T-helper 17 cell (primary cell): ENCODE results near the gene GNAZ. TPM values are rescaled to one million over a fixed set of nuclear protein-coding genes. Genes with fewer than 3 reads are reported as not detected.

Experiments
- ATAC-seq: fragments of 150-1000 bp; cut with Tn5 transposase; 2 replicates; pipeline ENCODE4 v1.10.0; 2021; ENCODE audit warnings: mild to moderate bottlenecking, moderate library complexity
- DNase-seq, 3 donors: peaks; one replicate each; pipeline versions ENCODE4 v3.0.0 to v3.0.0-alpha.2; 2020 to 2021
- H3K9me3 ChIP-seq: one replicate; pipeline ENCODE4 v1.7.0; 2013; ENCODE audit warnings: low read length, mild to moderate bottlenecking; ENCODE audit not compliant: control insufficient read depth, poor library complexity, severe bottlenecking
- H3K27ac Mint-ChIP-seq: one replicate; pipeline ENCODE4 v1.8.0; 2022; ENCODE audit warnings: mild to moderate bottlenecking, moderate library complexity, mixed read lengths
- H3K27me3 Mint-ChIP-seq: one replicate; pipeline ENCODE4 v1.8.0; 2022; ENCODE audit warnings: mixed read lengths
- H3K36me3 Mint-ChIP-seq: one replicate; pipeline ENCODE4 v1.8.0; 2022; ENCODE audit warnings: low read depth, mixed read lengths
- H3K4me1 Mint-ChIP-seq: one replicate; pipeline ENCODE4 v1.8.0; 2022; ENCODE audit warnings: mild to moderate bottlenecking, mixed read lengths
- H3K4me3 Mint-ChIP-seq: one replicate; pipeline ENCODE4 v1.8.0; 2022; ENCODE audit warnings: mild to moderate bottlenecking, moderate library complexity, mixed read lengths
- total RNA-seq, 4 donors: library from RNA in 2 of 4; stranded (reverse) in 2 of 4; gene quantifications; one replicate each; pipeline ENCODE4 v1.2.3 and lab custom pipeline; 2022 to 2026

Gene GNAZ
- total RNA-seq, 2 donors from 2014 or later: 1.4 to 44.1 TPM

GRCh38 chr22:23089633-23090456, 19.5 kb downstream of the GNAZ start:
- Mint-ChIP-seq H3K36me3 (no peaks in the 10 kb centered on the region), H3K27ac (no peak overlapping the region), H3K4me1 (peaks cover 12% of the 10 kb centered on the region), H3K27me3 (no peaks in the 10 kb centered on the region), H3K4me3 (no peak overlapping the region)
- H3K9me3 ChIP-seq: no peaks in the 10 kb centered on the region
- ATAC-seq (no peak), DNase-seq (no peak)

GRCh38 chr22:23090457-23090835, 20.1 kb downstream of the GNAZ start:
- Mint-ChIP-seq H3K4me3 (no peak overlapping the region), H3K36me3 (no peaks in the 10 kb centered on the region), H3K27me3 (no peaks in the 10 kb centered on the region), H3K4me1 (peaks cover 12% of the 10 kb centered on the region), H3K27ac (no peak overlapping the region)
- no peak for DNase-seq
- no peaks in the 10 kb centered on the region for H3K9me3 ChIP-seq
- ATAC-seq: no peak

- H3K9me3 ChIP-seq: no peaks in the 10 kb centered on the region
- Mint-ChIP-seq H3K36me3 (peaks cover 2% of the 10 kb centered on the region), H3K27me3 (no peaks in the 10 kb centered on the region), H3K4me1 (peaks cover 11% of the 10 kb centered on the region), H3K4me3 (no peak overlapping the region), H3K27ac (no peak overlapping the region)
- DNase-seq (no peak), ATAC-seq (no peak)
These were observed 21.4 kb downstream of the GNAZ start for GRCh38 chr22:23091760-23092159.

- ATAC-seq (no peak), DNase-seq (no peak)
- H3K27me3 Mint-ChIP-seq: no peaks in the 10 kb centered on the region
- H3K36me3 Mint-ChIP-seq: peaks cover 2% of the 10 kb centered on the region
- no peaks in the 10 kb centered on the region for H3K9me3 ChIP-seq
- no peak overlapping the region for H3K4me3 Mint-ChIP-seq
- H3K27ac Mint-ChIP-seq: no peak overlapping the region
- peaks cover 9% of the 10 kb centered on the region for H3K4me1 Mint-ChIP-seq
These were observed 22.1 kb downstream of the GNAZ start for GRCh38 chr22:23092217-23092955.

GRCh38 chr22:23093051-23093788, 22.9 kb downstream of the GNAZ start:
- ATAC-seq (no peak), DNase-seq (no peak)
- peaks cover 6% of the 10 kb centered on the region for H3K4me1 Mint-ChIP-seq
- no peak overlapping the region for H3K4me3 Mint-ChIP-seq
- H3K27me3 Mint-ChIP-seq: no peaks in the 10 kb centered on the region
- peaks cover 2% of the 10 kb centered on the region for H3K36me3 Mint-ChIP-seq
- H3K27ac Mint-ChIP-seq: no peak overlapping the region
- no peaks in the 10 kb centered on the region for H3K9me3 ChIP-seq

- no peak overlapping the region for H3K27ac Mint-ChIP-seq
- no peak for DNase-seq
- H3K36me3 Mint-ChIP-seq: peaks cover 2% of the 10 kb centered on the region
- no peaks in the 10 kb centered on the region for H3K27me3 Mint-ChIP-seq
- no peak overlapping the region for H3K4me3 Mint-ChIP-seq
- no peaks in the 10 kb centered on the region for H3K4me1 Mint-ChIP-seq
- no peak for ATAC-seq
- no peaks in the 10 kb centered on the region for H3K9me3 ChIP-seq
These were observed 23.9 kb downstream of the GNAZ start for GRCh38 chr22:23094260-23094659.

GRCh38 chr22:23094695-23095681, 24.7 kb downstream of the GNAZ start:
- Mint-ChIP-seq H3K27ac (no peak overlapping the region), H3K27me3 (no peaks in the 10 kb centered on the region), H3K4me3 (no peak overlapping the region), H3K4me1 (no peaks in the 10 kb centered on the region), H3K36me3 (peaks cover 2% of the 10 kb centered on the region)
- no peaks in the 10 kb centered on the region for H3K9me3 ChIP-seq
- ATAC-seq: no peak
- DNase-seq: no peak

- Mint-ChIP-seq H3K4me1 (no peaks in the 10 kb centered on the region), H3K36me3 (peaks cover 2% of the 10 kb centered on the region), H3K27me3 (no peaks in the 10 kb centered on the region), H3K4me3 (no peak overlapping the region), H3K27ac (no peak overlapping the region)
- H3K9me3 ChIP-seq: no peaks in the 10 kb centered on the region
- DNase-seq: no peak
- ATAC-seq: no peak
These were observed 25.5 kb downstream of the GNAZ start for GRCh38 chr22:23095733-23096342.

GRCh38 chr22:23097412-23098229, 27.3 kb downstream of the GNAZ start:
- ATAC-seq (no peak), DNase-seq (no peak)
- no peak overlapping the region for H3K4me3 Mint-ChIP-seq
- no peaks in the 10 kb centered on the region for H3K4me1 Mint-ChIP-seq
- peaks cover 2% of the 10 kb centered on the region for H3K36me3 Mint-ChIP-seq
- H3K27me3 Mint-ChIP-seq: no peaks in the 10 kb centered on the region
- H3K27ac Mint-ChIP-seq: no peak overlapping the region
- no peaks in the 10 kb centered on the region for H3K9me3 ChIP-seq

- H3K27ac Mint-ChIP-seq: no peak overlapping the region
- DNase-seq: no peak
- peaks cover 2% of the 10 kb centered on the region for H3K36me3 Mint-ChIP-seq
- no peak overlapping the region for H3K4me3 Mint-ChIP-seq
- no peak for ATAC-seq
- H3K9me3 ChIP-seq: no peaks in the 10 kb centered on the region
- no peaks in the 10 kb centered on the region for H3K27me3 Mint-ChIP-seq
- no peaks in the 10 kb centered on the region for H3K4me1 Mint-ChIP-seq
These were observed 27.9 kb downstream of the GNAZ start for GRCh38 chr22:23098230-23098705.

GRCh38 chr22:23098718-23099530, 28.6 kb downstream of the GNAZ start:
- H3K36me3 Mint-ChIP-seq: peaks cover 2% of the 10 kb centered on the region
- no peaks in the 10 kb centered on the region for H3K4me1 Mint-ChIP-seq

More at GRCh38 chr22:23098718-23099530, 28.6 kb downstream of the GNAZ start:
- H3K9me3 ChIP-seq: no peaks in the 10 kb centered on the region
- H3K27ac Mint-ChIP-seq: no peak overlapping the region
- ATAC-seq (no peak), DNase-seq (no peak)
- no peaks in the 10 kb centered on the region for H3K27me3 Mint-ChIP-seq
- H3K4me3 Mint-ChIP-seq: no peak overlapping the region
